GM19328 (cell line): ENCODE results near the gene C1QTNF9B.
"Not testable (repeated sequence)": the region's sequence is repeated elsewhere in the genome, so short reads cannot be mapped to it uniquely, and the experiment has no call there.

Experiments
- ATAC-seq: cut with Tn5 transposase; IDR thresholded peaks from one replicate; pipeline ENCODE4 v1.9.1; 2021; ENCODE audit warnings: mild to moderate bottlenecking, moderate library complexity; ENCODE audit not compliant: unreplicated experiment

C1QTNF9B gene

DNA sequence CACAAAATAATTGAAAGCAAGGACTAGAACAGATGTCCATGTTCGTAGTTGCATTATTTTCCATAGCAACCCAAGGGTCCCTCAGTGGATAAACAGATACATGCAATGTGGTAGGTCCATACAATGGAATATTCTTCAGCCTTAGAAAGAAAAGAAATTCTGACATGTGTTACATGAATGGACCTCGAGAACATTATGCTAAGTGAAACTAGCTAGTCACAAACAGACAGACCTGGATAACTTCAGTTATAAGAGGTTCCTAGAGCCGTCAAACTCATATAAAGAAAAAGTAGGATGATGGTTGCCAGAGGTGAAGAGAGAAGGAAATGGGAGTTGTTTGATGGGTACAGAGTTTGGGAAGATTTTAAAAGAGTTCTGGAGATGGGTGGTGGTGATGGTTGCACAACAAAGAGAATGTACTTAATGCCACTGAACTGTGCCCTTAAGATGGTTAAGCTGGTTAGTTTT is at the start of gene C1QTNF9B:
Gene C1QTNF9B, minus strand, starts transcription at position 51 of the 468 bp plus-strand sequence.
- not testable (repeated sequence) for ATAC-seq

DNA sequence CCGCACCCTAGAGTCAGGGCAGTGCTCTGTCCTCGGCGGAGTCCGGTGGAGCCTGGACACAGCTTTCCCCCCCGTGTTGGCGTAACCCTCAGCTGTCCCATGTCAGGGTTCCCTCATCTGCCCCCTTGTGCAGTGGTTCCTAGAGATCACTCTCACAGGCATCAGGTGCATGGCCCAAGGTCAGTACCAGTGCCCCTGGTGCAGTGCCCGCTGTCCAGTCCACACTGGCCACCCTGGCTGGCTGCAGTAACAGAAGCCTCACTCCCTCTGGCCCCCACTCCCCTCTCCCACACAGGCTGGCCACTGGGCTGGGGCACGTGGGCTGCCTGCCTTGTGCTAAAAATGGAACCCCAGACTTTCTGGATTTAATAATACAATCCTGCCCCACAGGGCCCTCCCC is 49.6 kb upstream of the C1QTNF9B start:
- no peak for ATAC-seq

GRCh38 chr13:23946067-23946466 is 48.8 kb upstream of the C1QTNF9B start:
- ATAC-seq, result no peak

DNA sequence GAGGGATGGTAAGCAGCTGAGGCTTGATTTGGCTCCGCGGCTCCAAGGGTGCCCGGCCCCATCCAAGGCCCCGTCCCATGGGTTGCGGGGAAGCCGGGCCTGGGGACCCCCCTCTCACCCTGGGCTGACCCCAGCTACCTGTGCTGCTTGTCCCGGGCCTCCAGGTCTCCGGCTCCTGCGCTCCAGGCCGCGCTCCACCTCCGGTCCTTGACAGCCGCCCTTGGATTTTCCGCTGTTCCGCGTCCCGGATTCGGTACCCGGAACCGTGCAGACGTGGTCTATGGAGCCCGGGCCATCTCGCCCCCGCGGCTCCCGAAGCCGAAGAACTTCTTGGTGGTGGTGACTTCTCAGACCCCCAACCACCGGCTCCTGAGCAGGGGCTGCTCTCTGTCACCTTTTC is 48.3 kb upstream of the C1QTNF9B start:
- no peak for ATAC-seq

- no peak for ATAC-seq
Measured at GRCh38 chr13:23941211-23941610, 43.9 kb upstream of the C1QTNF9B start.

GRCh38 chr13:23939666-23940065 is 42.4 kb upstream of the C1QTNF9B start:
- ATAC-seq, result not testable (repeated sequence)

- no peak for ATAC-seq
Measured at GRCh38 chr13:23934520-23934919, 37.2 kb upstream of the C1QTNF9B start.

DNA sequence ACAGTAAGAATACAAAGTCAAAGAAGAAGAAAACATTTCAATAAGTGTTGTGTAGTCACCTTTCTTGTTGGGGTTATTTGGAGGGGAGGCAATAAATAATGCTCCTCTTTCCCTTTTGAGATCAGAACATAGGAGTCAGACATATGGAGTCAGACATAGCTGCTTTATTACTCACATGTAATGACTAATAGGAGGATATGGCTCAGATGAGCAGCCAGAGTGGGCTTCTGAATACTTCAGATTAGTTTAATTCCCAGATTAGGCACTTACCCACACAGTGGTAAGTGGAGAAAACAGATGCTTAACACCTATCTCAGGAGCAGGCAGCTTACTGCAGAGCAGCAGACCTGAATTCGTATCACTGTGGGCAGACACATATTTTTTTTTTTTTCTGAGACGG is 31.7 kb upstream of the C1QTNF9B start:
- no peak for ATAC-seq

DNA sequence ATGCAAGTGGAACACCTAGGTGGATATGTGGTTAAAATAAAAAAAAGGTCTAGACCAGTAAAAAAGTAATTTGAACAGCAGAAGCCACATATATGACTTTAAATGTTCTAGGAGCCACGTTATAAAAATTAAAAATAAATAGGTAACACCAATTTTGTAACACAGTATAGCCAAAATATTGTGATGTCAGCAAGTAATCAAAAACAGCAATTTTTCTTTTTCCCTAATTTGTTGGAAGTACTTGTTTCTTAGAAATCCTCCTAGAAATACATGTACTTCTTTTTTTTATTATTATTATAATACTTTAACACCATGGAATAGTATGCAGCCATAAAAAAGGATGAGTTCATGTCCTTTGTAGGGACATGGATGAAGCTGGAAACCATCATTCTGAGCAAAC is 25.7 kb upstream of the C1QTNF9B start:
- ATAC-seq, result no peak

DNA sequence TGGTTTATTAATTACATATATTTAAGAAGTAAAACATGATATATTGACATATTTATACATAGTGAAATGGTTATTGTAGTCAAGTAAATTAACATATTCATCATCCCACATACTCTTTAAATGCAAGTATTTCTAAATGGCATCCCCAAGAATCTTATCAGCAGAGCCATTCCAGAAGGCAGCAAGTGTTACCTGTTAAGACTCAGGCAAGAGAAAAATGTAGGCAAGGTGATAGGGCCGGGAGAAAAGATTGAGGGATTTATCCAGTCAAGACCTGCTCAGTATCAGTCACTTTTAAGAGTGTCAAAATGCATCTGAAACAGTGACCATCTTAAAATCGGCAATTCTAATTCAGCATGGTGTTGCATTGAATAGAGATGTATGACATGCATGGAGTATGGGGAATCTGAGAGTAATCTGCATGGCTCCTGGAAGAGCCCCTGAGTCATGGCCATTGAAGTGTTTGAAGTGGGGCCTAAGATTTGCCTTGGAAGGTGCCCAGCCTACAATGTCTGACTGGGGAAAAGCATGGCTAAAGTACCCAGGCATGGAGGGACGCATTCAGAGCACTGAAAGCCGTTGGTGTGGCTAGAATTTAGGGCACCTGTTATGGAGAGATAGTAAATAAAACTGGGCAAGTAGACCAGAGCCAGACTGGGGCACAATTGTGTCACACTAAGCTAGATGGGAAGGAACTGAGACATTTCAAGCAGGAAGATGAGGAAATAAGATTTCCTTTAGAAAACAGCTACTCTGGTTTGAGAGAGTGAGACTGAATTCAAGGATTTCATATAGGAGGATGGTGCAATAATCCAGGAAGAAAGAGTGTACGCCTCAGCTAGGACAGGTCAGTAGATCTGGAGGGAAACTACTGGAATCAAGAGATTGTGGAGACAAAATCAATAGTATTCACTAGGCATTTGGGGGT is 25.0 kb upstream of the C1QTNF9B start:
- ATAC-seq, result no peak

GRCh38 chr13:23921451-23921888 is 24.2 kb upstream of the C1QTNF9B start:
- no peak for ATAC-seq

GRCh38 chr13:23919006-23919405 is 21.7 kb upstream of the C1QTNF9B start:
- no peak for ATAC-seq

GRCh38 chr13:23918208-23918607 is 20.9 kb upstream of the C1QTNF9B start:
- ATAC-seq, result no peak

GRCh38 chr13:23915308-23915707 is 18.0 kb upstream of the C1QTNF9B start:
- no peak for ATAC-seq

DNA sequence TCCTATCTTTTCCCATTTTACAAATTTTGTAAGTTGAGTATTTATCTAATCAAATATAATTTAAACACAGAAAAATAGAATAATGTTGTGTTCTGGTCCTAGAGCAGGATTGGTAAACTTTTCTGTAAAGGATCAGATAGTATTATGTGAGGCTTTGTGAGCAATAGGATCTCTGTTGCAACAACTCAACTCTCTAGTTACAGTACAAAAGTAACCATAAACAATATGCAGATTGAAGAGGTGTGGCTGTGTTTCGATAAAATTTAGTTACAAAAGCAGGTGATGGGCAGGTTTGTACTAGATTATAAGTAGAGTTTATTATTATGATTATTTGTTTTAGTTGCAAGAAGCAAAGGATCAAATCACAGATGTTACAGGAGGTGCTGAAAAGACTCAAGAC is 15.2 kb upstream of the C1QTNF9B start:
- ATAC-seq, result no peak

GRCh38 chr13:23909606-23910005 is 12.3 kb upstream of the C1QTNF9B start:
- ATAC-seq, result no peak

DNA sequence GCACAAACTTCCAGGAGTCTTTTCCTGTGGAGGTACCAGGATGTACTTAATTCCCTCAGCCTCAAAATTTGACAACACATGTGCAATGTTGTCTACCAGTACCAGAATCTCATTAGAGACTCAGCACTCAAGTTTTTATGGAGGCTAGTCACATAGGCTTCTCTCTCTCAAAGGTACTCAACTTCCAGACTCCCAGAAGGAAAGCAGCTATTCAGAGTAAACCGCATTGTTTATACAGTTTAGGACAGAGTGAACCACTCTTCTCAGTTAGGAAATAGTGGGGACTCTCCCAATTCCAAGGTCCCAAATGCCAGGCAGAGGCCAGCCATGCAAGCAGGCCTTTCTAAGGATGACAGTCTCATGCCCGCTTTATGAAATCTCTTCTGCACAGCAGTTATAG is 8.5 kb upstream of the C1QTNF9B start:
- no peak for ATAC-seq

DNA sequence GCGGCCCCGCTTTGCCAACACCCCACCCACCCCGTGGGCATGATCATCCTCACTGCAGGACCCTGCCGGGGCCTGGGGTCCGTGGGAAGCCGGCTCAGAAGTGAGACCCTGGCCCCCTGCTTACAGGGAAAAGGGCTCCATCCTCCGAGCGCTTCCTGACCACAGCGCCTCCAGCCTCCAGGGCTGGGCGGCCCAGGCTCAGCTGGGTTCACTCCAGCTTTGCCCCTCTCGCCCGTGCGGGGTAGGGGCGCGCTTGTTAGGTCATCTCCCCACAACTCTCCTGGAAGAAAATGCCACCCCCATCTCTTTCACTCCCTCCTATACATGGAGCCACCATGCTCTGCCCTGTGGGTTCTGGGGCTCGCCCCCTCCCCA is 6.6 kb upstream of the C1QTNF9B start:
- ATAC-seq, result no peak

- ATAC-seq, result no peak
Measured at GRCh38 chr13:23902975-23903905, 5.9 kb upstream of the C1QTNF9B start.

DNA sequence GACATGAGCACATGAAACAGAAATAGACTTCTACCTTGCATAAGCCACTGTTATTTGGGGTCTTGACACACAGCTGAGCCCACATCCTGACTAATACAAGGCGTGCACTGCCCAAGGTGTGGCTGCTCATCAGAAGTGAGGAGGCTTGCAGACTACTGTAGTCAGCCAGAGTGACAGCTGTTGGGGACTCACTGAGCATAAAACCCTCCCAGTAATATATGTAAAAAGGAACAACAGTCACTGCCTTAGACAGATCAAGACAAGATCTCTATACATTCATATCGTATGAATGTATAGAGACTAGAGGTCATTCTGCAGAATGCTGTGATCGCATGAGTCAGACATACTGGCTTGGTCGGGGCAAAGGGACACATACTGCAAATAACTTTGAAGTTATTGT is 4.1 kb upstream of the C1QTNF9B start:
- ATAC-seq, result no peak

- ATAC-seq, result no peak
Measured at GRCh38 chr13:23899555-23899954, 2.3 kb upstream of the C1QTNF9B start.
